Measurements from ENCODE around the gene MBP. TPM values are rescaled to one million over a fixed set of nuclear protein-coding genes. Genes with fewer than 3 reads are reported as not detected.
"Not testable (repeated sequence)": the region's sequence is repeated elsewhere in the genome, so short reads cannot be mapped to it uniquely, and the experiment has no call there.

Gene MBP
- polyA plus RNA-seq, 4 donors = 18.5 to 23.3 (median 21.5) TPM

DNA sequence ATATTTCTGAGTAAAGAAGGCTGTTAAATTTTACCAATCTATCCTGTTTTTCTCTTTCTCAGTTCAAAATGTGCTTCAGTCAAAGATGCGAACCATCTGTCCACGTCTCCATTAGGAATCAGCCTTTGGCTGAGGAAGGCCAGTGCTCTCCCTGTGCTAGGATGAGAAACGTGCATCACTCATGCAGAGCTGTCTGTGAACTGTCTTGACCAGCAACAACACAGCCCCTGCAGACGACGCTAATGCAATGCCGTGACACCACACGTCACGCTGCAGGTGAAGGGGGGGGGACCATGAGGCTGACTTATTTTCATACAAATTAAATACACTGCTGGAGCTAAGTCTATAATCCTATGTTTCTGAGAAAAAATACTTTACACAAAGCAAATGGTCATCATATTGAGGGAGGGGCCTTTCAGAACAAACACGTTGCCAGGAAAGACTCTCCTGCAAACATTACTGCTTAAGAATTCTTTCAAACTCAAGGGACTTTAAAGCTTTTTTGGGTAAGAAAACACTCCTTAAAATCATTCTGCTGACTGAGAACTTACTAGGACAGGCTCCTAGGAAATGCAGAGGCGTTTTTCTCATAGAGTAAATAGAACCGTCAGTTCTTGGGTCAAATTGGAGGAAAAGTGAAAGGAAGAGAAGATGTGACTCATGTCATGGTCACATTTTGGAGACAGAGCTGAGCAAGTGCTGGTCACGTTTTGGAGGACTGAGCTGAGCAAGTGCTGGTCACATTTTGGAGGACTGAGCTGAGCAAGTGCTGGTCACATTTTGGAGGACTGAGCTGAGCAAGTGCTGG is 97.0 kb downstream of the MBP start:
- no peak for DNase-seq (ENCODE audit: low read depth in 4 of 4, low spot score in 2 of 4)

GRCh38 chr18:77033575-77033974 is 99.0 kb downstream of the MBP start:
- DNase-seq (ENCODE audit: low read depth in 4 of 4, low spot score in 2 of 4) = no peak

DNA sequence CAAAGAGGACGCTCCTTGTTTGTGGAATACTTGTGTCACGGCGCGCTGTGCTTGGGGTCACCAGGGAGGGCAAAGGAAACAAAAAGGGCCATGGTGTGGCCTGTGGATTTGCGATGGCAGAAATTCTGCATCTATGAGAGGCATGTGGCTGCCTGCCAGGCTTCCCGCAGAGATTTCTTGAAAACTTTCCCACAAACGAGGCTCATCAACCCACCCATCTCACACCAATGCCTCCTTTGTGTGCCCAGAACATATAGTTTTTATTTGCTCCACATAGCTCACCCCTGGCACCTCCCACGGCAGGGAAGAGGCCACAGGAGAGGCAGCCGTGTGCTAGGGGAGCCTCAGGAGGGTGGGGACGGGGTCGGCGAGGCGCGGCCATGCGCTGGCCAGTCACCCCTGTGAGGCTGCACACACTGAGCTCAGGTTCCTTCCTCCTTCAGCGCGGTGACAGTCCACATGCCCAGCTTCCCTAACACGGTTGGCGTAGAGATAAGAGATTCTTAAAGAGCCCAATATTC is 100.3 kb downstream of the MBP start:
- no peak for DNase-seq (ENCODE audit: low read depth in 4 of 4, low spot score in 2 of 4)

DNA sequence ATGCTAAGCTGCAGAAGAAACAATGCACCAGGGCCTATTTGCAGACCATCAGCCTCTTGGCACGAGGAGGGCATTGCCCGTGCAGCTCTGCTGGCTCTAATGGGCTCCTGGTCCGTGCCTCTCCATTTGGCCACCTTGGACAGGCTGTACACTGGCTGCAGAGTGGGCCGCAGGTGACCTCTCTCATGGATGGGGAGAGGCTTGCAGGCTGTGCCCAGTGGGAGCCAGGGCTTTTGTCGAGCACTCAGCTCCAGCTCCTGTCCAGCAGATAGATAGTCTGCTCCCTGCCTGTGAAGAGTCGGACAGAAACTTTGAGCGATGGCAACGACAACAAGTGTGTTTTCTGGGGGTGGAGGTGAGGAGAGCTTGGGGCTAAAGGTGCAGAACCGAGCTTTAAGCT is 100.9 kb downstream of the MBP start:
- no peak for DNase-seq (ENCODE audit: low read depth in 4 of 4, low spot score in 2 of 4)

DNA sequence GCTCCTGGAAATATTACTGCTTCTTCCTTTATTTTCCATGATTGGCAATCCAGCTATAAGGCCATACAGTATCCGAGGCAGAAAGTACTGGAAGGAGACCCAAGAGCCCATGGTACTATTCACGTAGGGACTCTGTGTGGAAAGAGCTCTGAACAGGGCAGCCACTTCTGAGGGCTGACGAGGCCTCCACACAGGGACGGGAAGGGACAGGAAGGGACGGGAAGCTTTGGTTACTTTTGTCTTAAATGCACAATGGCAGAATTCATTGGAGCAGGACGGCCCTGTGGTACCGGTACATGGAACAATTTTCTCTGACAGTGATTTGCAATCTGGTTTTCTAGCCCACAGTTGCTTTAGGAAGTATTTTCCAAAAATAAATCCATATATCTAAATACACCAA is 102.4 kb downstream of the MBP start:
- no peak for DNase-seq (ENCODE audit: low read depth in 4 of 4, low spot score in 2 of 4)

GRCh38 chr18:77025831-77026363 is 106.7 kb downstream of the MBP start:
- DNase-seq (ENCODE audit: low read depth in 4 of 4, low spot score in 2 of 4) = no peak

DNA sequence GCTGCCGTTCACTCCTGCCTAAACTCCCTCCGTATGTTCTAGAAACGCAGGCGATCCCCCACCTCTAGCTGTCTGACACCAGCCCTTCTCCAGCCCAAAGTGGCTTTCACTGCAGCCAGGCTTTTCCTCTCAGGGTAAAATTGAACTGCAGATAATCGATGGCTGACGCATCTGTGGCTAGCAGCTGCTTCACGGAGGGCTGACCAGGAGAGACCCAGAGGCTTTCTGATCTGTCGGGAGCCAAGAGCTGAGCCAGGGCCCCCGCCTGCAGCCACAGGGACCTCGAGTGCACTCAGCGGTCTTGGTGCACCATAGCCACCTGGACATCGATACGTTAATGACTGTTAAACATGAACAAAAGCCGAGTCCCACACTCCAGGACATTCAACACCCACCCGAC is 107.5 kb downstream of the MBP start:
- no peak for DNase-seq (ENCODE audit: low read depth in 4 of 4, low spot score in 2 of 4)

- DNase-seq (ENCODE audit: low read depth in 4 of 4, low spot score in 2 of 4) = no peak
Measured at GRCh38 chr18:77024476-77024875, 108.1 kb downstream of the MBP start.

DNA sequence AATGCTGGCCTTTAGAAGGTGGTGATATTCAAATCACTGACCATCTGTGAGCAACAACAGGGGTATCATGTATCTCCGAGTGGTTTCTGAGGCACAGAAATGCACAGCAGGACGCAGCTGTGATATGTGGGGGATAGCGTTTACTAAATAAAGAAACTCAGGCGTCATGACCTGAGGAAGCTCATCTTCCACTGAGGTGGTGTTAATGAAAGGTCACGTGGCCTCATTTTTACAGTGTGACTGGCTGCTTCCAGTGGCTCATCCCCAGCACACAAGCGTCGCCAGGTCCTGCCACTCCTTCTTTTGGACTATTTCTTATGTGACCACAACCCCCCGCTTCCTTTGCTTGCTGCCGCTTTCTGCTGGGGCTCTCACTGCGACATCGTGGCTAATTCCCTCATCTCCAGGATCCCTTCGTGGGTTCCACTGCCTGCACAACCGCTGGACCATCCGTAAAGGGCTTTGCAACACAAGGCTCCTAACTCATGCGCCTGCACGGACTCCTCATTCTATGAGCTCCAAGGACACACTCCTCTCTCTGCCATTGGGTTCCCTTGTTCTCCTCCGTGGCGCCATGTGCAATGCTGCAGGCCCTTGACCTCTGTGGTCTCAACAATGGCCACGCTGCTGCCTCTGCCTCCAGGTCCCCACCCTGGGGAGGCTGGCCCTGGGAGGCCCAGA is 109.3 kb downstream of the MBP start:
- DNase-seq (ENCODE audit: low read depth in 4 of 4, low spot score in 2 of 4) = no peak

DNA sequence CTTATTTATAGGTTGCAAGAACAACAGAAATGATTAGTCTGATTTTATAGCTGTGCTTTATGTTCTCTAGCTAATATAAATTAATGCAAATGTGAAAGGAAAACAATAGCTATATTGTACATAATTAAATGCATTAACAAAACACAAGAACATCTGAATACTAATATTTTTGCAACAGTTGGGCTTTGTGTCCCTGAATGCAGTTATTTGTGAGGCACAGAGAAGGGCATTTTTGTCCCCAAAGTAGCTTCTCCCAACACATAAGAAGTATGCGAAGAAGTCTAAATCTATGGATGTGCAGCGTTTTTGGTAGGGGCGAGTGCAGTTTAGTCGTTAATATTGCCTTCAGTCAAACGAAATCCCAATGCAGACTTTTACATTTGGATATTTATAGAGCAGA is 110.0 kb downstream of the MBP start:
- no peak for DNase-seq (ENCODE audit: low read depth in 4 of 4, low spot score in 2 of 4)

- DNase-seq (ENCODE audit: low read depth in 4 of 4, low spot score in 2 of 4) = no peak
Measured at GRCh38 chr18:77022116-77022515, 110.5 kb downstream of the MBP start.

DNA sequence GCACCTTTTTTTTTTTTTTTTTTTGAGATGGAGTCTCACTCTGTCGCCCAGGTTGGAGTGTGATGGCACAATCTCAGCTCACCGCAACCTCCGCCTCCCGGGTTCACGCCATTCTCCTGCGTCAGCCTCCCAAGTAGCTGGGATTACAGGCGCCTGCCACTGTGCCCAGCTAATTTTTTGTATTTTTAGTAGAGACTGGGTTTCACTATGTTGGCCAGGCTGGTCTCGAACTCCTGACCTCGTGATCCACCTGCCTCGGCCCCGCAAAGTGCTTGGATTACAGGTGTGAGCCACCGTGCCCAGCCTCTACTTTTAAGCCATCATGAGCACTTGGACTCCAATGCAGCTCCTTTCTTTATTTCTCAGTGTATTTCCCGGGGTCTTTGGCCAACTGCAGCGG is 111.1 kb downstream of the MBP start:
- DNase-seq (ENCODE audit: low read depth in 4 of 4, low spot score in 2 of 4) = not testable (repeated sequence)

DNA sequence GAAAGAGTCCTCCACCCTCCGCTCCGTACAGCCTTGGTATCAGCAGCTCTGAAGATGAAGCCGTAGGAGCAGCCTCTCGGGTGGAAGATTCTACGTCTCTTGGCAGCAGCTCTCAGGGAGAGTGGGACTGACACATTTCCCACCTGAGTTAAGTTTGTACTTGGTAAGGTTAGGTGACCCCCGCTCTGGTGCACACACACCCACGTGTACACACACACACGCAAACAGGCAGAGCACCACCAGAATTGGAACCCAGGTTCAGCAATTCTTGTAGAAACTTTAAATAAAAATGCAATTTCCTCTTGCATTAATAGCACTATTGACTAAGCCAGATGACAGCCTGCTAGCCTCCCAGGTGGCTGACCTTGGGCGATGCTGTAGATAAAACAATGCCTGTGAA is 111.5 kb downstream of the MBP start:
- DNase-seq (ENCODE audit: low read depth in 4 of 4, low spot score in 2 of 4) = no peak

DNA sequence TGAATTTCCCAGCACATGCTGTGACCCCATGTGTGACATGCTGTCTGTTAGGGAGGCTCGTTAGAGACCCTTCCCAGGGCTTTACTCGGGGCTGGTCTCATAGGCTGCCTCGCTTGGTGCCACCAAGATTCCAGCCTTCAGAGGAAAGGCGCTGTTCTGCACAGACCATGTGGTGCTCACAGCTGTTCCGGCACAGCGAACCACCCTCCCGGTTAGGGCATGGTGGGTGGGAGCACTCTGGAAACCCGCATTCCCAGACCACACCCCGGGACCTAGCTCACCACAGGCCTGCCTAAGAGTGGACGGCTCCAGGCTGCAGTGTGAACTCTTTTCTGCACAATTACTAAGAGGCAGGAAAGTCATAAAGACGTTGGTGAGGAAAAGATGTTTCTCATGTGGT is 112.0 kb downstream of the MBP start:
- no peak for DNase-seq (ENCODE audit: low read depth in 4 of 4, low spot score in 2 of 4)

- DNase-seq (ENCODE audit: low read depth in 4 of 4, low spot score in 2 of 4) = no peak
Measured at GRCh38 chr18:77019641-77020040, 112.9 kb downstream of the MBP start.

- DNase-seq (ENCODE audit: low read depth in 4 of 4, low spot score in 2 of 4) = not testable (repeated sequence)
Measured at GRCh38 chr18:77018650-77019049, 113.9 kb downstream of the MBP start.

- DNase-seq (ENCODE audit: low read depth in 4 of 4, low spot score in 2 of 4) = no peak
Measured at GRCh38 chr18:77017355-77017754, 115.2 kb downstream of the MBP start.

DNA sequence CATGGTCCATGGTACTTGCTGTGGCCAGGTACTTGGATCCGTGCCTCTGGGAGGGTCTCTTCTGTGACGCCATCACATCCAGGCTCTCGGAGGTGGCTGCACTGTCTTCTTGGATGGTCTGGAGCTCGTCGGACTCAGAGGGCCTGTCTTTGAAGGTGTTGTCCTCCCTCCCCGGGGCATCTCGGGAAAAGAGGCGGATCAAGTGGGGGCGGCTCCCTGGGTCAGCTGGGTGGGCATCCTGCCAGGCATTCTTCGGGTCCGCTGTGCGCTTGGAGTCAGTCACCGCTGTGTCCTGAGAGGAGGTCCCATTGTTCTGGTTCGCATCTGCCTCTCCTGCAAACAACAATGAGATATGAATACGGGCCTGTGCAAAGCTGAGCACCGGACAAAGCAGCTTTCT is 115.6 kb downstream of the MBP start:
- no peak for DNase-seq (ENCODE audit: low read depth in 4 of 4, low spot score in 2 of 4)

DNA sequence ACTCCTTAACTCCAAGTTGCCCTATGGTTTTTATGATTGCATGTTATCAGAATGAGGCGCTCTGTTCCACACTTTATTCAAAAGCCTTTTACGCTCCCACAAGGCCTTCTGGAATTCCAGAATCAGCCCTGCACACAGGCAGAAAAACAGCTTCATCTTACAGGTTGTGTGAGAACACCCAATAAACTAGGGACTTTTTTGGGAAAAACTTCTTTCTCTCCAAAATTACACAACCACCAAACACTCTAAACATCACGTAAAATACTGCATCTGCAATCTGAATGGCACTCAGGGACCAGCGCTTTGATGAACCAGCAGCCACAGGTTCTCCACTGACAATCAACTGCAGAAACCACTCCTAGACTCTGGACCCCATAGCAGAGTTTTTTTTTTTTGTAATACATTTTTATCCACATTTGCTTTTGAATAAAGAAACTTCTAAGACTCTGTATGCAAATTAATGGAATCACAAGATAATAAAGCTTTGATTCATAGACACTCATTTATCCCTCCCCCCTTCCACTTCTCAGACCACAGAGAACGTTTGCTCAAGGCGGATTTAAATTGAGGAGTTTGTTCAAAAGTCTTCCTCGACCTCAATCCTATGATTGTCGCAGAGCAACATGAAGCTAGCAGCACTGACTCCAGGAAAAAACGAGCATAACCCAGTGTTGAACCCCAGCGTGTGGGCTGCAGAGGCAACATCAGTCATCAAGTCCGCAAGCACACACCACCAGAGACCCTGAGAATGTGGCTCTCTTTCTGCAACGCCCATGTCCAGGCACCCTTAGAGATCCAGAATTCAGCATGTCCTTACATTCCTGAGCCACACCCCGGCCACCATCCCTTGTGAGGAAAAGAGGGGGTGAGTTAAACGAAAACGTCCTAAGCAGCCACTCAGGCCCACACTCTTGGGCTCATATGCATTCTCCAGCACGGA is 116.5 kb downstream of the MBP start:
- DNase-seq (ENCODE audit: low read depth in 4 of 4, low spot score in 2 of 4) = no peak

DNA sequence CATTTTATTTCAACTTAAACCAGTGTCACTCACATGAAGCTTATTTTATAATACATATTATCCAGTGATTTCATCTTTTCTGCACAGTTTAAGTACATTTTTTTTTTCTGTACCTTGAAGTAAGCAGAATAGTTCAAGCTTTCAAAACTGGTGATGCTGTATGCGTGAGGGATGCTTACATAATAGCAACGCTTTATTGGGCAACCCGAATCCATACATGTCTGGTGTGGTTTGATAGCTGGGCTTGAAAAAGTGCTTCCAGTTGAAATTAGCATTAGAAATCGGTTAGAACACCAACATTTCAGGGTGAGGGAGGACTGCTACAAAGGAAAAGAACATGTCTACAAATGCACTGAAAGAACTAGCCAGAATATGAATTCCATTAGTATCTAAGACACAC is 117.4 kb downstream of the MBP start:
- DNase-seq (ENCODE audit: low read depth in 4 of 4, low spot score in 2 of 4) = no peak

- DNase-seq (ENCODE audit: low read depth in 4 of 4, low spot score in 2 of 4) = no peak
Measured at GRCh38 chr18:77014538-77014937, 118.0 kb downstream of the MBP start.
